Measurements from ENCODE around the gene PMFBP1. TPM values are rescaled to one million over a fixed set of nuclear protein-coding genes. Genes with fewer than 3 reads are reported as not detected.
A peak's percentile ranks its signal among the peaks of the same experiment; 100 is the strongest.

PMFBP1 gene
- polyA plus RNA-seq: 0.11 TPM

DNA sequence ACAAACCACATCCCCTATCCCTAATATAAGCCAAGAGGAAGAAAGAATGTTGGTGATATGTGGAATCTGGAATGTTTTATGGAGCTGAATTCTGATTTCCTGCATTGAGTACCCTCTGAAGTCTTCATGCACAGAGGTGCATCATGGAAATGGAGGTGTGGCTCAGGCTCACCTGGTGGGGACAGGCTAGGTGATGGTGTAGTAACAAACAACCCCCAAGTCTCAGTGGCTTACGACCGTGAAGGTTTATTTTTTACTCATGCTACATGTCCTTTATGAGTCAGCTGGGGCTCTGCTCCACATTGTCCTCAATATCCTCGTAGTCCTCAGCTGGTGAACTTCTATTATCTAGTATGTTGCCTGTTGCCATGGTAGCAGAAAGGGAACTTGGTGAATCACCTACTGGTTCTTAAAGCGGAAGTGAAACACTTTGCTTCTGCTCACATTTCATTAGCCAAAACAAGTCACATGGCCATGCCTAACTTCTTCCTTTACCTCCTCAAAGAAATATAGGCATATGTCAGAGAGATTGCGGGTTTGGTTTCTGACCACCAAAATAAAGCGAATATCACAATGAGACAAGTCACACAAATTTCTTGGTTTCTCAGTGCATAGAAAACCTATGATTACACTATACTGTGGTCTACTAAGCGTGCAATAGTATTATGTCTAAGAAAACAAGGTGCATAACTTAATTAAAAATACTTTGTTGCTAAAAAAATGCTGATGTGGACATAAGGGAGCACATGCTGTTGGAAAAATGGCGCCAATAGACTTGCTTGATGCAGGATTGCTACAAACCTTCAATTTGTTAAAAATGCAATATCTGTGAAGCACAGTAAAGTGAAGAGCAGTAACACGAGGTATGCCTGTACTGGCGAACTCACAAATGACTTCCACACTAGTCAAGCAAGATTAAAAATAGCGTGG lies at the start of gene PMFBP1:
Gene PMFBP1, minus strand, starts transcription at position 51 of the 930 bp plus-strand sequence. CDS start 947 bp downstream, outside the sequence.
- Mint-ChIP-seq H3K4me1 (peaks cover 7 to 13% (median 10%) of the 10 kb centered on the region in 3 donors), H3K4me3 (peak within 1 kb of the TSS; percentile 3 to 72 (median 36)), H3K27me3 (peaks cover 6% of the 10 kb centered on the region), H3K27ac (peak within 1 kb of the TSS; percentile 37 to 88 (median 81)), H3K9me3 (peaks cover 9 to 34% (median 13%) of the 10 kb centered on the region in 3 donors), H3K36me3 (no peaks in the 10 kb centered on the region)

GRCh38 chr16:72221630-72222024 lies 49.7 kb upstream of the PMFBP1 start:
- Mint-ChIP-seq H3K9me3 (peaks cover 0 to 2% (median 0%) of the 10 kb centered on the region in 3 donors), H3K4me1 (no peaks in the 10 kb centered on the region), H3K27me3 (no peaks in the 10 kb centered on the region), H3K4me3 (no peak overlapping the region), H3K27ac (no peak overlapping the region), H3K36me3 (peaks cover 2% of the 10 kb centered on the region)

- Mint-ChIP-seq H3K27ac (no peak overlapping the region), H3K4me3 (no peak overlapping the region)
These were observed 49.1 kb upstream of the PMFBP1 start for GRCh38 chr16:72220875-72221629.

DNA sequence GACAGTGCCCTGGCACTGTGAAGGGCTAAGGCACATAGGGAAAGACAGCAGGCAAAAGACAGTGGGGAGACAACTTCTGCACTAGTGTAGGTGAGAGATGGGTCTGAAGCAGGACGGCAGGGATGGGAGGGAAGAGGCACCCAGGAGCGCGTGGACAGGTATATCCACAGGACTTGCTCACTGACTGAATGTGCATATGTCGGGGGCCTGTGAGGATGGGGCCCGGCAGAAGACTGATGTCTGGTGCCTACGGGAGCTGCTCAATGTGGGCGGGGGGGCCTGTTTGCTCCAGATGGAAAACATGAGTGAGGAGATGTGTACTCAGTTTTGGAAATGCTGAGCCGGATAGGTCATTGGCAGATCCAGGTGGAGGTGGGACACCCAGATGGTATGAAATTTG lies 47.3 kb upstream of the PMFBP1 start:
- Mint-ChIP-seq H3K4me3 (no peak overlapping the region), H3K4me1 (no peaks in the 10 kb centered on the region), H3K27me3 (no peaks in the 10 kb centered on the region), H3K9me3 (peaks cover 4 to 16% (median 8%) of the 10 kb centered on the region in 3 donors), H3K36me3 (peaks cover 2% of the 10 kb centered on the region), H3K27ac (no peak overlapping the region)

More at GRCh38 chr16:72220875-72221629, 49.1 kb upstream of the PMFBP1 start:
- H3K4me1 Mint-ChIP-seq: no peaks in the 10 kb centered on the region
- H3K36me3 Mint-ChIP-seq: peaks cover 2% of the 10 kb centered on the region
- H3K9me3 Mint-ChIP-seq: peaks cover 0 to 2% (median 0%) of the 10 kb centered on the region in 3 donors
- no peaks in the 10 kb centered on the region for H3K27me3 Mint-ChIP-seq

DNA sequence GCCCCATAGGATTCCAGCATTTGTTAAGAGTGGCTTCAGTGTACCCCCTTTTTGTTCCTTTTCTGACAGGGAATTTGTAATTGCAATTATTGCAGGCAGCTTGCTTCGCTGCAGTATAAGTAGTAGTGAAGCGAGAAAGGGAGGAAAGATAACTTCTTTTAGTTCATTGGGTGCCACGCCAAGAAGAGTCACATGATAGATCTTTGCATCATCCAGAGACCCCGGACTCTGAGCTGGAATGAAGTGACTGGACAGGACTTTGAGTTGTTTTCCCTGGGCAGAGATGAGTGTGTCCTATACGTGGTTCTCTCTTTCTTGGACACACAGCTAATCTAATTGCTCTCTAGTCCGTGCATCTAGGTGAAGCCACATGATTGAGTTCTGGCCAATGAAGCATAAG lies 44.8 kb upstream of the PMFBP1 start:
- Mint-ChIP-seq H3K27me3 (no peaks in the 10 kb centered on the region), H3K4me1 (no peaks in the 10 kb centered on the region), H3K9me3 (peaks cover 4 to 16% (median 8%) of the 10 kb centered on the region in 3 donors), H3K27ac (no peak overlapping the region), H3K36me3 (peaks cover 2% of the 10 kb centered on the region), H3K4me3 (no peak overlapping the region)

DNA sequence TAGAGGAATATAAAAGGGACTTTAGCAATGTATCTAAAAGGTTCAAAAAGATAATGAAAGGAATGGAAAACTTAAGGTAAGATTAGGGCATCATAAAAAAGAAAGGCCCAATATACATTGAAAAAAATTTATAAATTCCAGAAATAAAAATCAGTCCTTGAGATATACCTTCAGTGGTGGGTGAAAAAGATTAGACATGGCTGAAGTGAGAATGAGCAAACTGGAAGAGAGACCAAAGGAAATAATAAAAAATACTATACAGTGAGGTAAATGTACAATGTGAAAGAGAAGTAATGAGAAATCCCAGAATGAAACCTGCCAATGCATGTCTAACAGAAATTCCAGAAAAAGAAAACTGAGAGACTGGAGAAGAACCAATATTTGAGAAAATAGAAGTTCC lies 42.9 kb upstream of the PMFBP1 start:
- Mint-ChIP-seq H3K9me3 (peaks cover 4 to 16% (median 8%) of the 10 kb centered on the region in 3 donors), H3K27me3 (no peaks in the 10 kb centered on the region), H3K4me1 (no peaks in the 10 kb centered on the region), H3K27ac (no peak overlapping the region), H3K36me3 (peaks cover 2% of the 10 kb centered on the region), H3K4me3 (no peak overlapping the region)

DNA sequence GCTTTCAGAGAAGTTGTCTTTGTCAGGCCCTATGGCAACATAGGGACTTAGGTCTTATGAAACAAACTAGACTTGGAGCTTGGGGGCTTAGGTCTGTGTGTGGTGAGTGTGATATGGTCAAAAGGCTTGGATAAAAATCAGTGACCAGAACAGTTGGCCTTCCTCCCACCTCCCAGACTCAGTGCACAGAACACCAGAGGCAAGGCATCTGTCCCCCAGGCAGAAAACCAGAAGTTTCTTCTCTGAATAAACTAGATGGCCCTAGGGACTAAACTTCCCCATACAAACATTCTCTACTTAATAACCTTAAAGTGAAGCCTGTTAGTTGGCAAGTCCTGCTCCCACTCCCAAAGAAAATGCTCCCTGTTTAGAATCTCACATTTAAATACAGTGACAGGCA lies 39.2 kb upstream of the PMFBP1 start:
- Mint-ChIP-seq H3K4me3 (no peak overlapping the region), H3K27me3 (peaks cover 1% of the 10 kb centered on the region), H3K9me3 (peaks cover 4 to 16% (median 6%) of the 10 kb centered on the region in 3 donors), H3K4me1 (no peaks in the 10 kb centered on the region), H3K36me3 (no peaks in the 10 kb centered on the region), H3K27ac (no peak overlapping the region)

GRCh38 chr16:72210555-72210954 lies 38.6 kb upstream of the PMFBP1 start:
- Mint-ChIP-seq H3K4me3 (no peak overlapping the region), H3K36me3 (peaks cover 2% of the 10 kb centered on the region), H3K27ac (no peak overlapping the region), H3K4me1 (no peaks in the 10 kb centered on the region), H3K9me3 (peaks cover 4 to 12% (median 6%) of the 10 kb centered on the region in 3 donors), H3K27me3 (peaks cover 1% of the 10 kb centered on the region)

GRCh38 chr16:72210072-72210471 lies 38.1 kb upstream of the PMFBP1 start:
- H3K4me3 Mint-ChIP-seq: no peak overlapping the region
- peaks cover 2% of the 10 kb centered on the region for H3K36me3 Mint-ChIP-seq
- H3K27ac Mint-ChIP-seq: no peak overlapping the region
- peaks cover 2 to 7% (median 4%) of the 10 kb centered on the region in 3 donors for H3K9me3 Mint-ChIP-seq
- H3K27me3 Mint-ChIP-seq: peaks cover 1% of the 10 kb centered on the region
- no peaks in the 10 kb centered on the region for H3K4me1 Mint-ChIP-seq

DNA sequence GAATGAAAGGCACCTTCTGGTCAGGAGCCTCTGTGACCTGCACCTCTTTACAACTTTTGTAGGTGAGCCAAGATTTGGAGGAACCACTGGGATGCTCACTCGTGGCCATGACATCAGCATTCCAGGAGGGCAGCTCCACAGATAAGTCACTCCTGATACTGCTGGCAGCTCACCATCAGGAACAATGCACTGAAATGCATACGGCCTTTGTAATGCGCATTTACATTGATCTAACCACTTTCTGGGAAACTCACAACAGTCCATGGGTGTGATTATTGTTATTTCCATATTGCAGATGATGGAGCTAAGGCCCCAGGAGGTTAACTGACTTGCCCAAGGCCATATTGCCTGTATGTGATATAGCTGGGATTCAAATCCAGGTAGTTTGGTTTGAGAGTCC lies 34.3 kb upstream of the PMFBP1 start:
- Mint-ChIP-seq H3K4me3 (no peak overlapping the region), H3K27me3 (peaks cover 3% of the 10 kb centered on the region), H3K4me1 (peaks cover 9 to 15% (median 9%) of the 10 kb centered on the region in 3 donors), H3K36me3 (peaks cover 2% of the 10 kb centered on the region), H3K27ac (no peak overlapping the region), H3K9me3 (no peaks in the 10 kb centered on the region)

- H3K27ac Mint-ChIP-seq: no peak overlapping the region
- H3K9me3 Mint-ChIP-seq: no peaks in the 10 kb centered on the region
- H3K27me3 Mint-ChIP-seq: peaks cover 3% of the 10 kb centered on the region
- H3K4me1 Mint-ChIP-seq: peaks cover 9 to 15% (median 9%) of the 10 kb centered on the region in 3 donors
- H3K4me3 Mint-ChIP-seq: peak overlapping the region in 3 of 4 donors; percentile 23 to 80 (median 67)
- peaks cover 2% of the 10 kb centered on the region for H3K36me3 Mint-ChIP-seq
These were observed 31.4 kb upstream of the PMFBP1 start for GRCh38 chr16:72203401-72203800.

- no peak overlapping the region for H3K4me3 Mint-ChIP-seq
- H3K4me1 Mint-ChIP-seq: peaks cover 9 to 15% (median 9%) of the 10 kb centered on the region in 3 donors
- no peaks in the 10 kb centered on the region for H3K9me3 Mint-ChIP-seq
- no peak overlapping the region for H3K27ac Mint-ChIP-seq
- H3K36me3 Mint-ChIP-seq: peaks cover 2% of the 10 kb centered on the region
- H3K27me3 Mint-ChIP-seq: peaks cover 2% of the 10 kb centered on the region
These were observed 30.1 kb upstream of the PMFBP1 start for GRCh38 chr16:72202014-72202413.

- H3K4me3 Mint-ChIP-seq: no peak overlapping the region
- H3K4me1 Mint-ChIP-seq: peaks cover 9 to 15% (median 9%) of the 10 kb centered on the region in 3 donors
- peaks cover 2% of the 10 kb centered on the region for H3K36me3 Mint-ChIP-seq
- no peaks in the 10 kb centered on the region for H3K9me3 Mint-ChIP-seq
- no peak overlapping the region for H3K27ac Mint-ChIP-seq
- peaks cover 2% of the 10 kb centered on the region for H3K27me3 Mint-ChIP-seq
These were observed 29.4 kb upstream of the PMFBP1 start for GRCh38 chr16:72201387-72201786.

DNA sequence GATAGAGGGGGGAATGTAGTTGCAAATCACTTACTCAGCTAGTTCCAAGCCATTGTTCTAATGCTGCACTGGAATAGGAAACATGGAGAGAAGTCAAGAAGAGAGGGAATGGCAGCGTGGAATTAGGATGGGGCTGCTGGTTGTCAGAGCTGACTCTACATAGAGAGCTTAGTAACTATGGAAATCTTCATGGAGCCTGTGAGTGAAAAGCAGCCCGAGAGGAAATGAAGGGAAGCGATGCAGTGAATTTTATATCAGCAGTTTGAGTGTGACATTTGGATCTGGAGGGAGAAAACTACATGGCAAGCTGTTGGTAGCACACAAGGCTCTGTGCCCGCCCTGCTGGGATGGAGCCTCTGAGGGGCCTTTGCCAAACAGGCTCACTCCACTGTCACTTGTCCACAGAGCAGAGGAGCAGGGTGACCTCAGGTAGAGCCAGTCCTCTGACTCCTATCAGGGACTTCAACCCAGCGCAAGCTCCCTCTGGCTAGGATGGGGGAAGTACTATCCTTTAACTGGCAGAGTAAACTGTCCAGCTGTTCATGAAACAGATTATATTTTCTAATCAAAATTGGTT lies 27.9 kb upstream of the PMFBP1 start:
- no peaks in the 10 kb centered on the region for H3K36me3 Mint-ChIP-seq
- H3K27ac Mint-ChIP-seq: no peak overlapping the region
- H3K27me3 Mint-ChIP-seq: peaks cover 2% of the 10 kb centered on the region
- H3K9me3 Mint-ChIP-seq: no peaks in the 10 kb centered on the region
- H3K4me3 Mint-ChIP-seq: no peak overlapping the region
- peaks cover 9 to 15% (median 9%) of the 10 kb centered on the region in 3 donors for H3K4me1 Mint-ChIP-seq

DNA sequence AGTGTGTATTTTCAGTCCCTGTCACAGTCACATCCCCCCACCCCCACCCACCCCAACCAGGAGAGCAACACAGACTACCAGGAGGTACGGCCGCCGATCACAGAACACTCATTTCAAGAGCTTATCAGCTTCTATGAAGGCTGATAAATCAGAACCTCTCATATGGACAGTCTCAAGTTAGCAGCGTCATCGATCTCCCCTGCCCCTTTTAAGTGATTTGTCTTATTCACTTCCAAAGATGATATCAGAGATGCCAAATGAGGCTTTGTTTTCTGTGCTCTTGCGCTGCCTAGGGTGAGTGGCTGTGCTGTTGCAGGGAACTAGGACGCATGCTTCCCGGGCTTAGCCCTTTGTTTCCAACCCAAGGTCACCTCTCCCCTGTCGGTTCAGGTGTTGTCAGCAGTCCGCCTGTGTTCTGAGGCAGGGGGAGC lies 26.8 kb upstream of the PMFBP1 start:
- peaks cover 6 to 12% (median 8%) of the 10 kb centered on the region in 3 donors for H3K4me1 Mint-ChIP-seq
- no peak overlapping the region for H3K27ac Mint-ChIP-seq

More for the DNA sequence above, 26.8 kb upstream of the PMFBP1 start:
- peaks cover 2% of the 10 kb centered on the region for H3K27me3 Mint-ChIP-seq
- no peaks in the 10 kb centered on the region for H3K36me3 Mint-ChIP-seq
- no peaks in the 10 kb centered on the region for H3K9me3 Mint-ChIP-seq
- no peak overlapping the region for H3K4me3 Mint-ChIP-seq

All from IgD-negative memory B cell (primary cell).